NCI-H2081 treated with DMSO at 0.1 percent for 48 hours (cell line): ENCODE data around the gene ASCL1.

Experiments used
- DNase-seq: peaks from one replicate; lab custom pipeline; 2025; lab: John Stamatoyannopoulos, UW

The ASCL1 gene

GRCh38 chr12:102977945-102978706 is 20.7 kb downstream of the ASCL1 start:
- no peak for DNase-seq

- DNase-seq: no peak
These were observed 22.9 kb downstream of the ASCL1 start for GRCh38 chr12:102980350-102980749.

GRCh38 chr12:102990419-102990818 is 32.9 kb downstream of the ASCL1 start:
- DNase-seq: no peak

GRCh38 chr12:102992297-102992696 is 34.8 kb downstream of the ASCL1 start:
- no peak for DNase-seq

GRCh38 chr12:102992720-102993119 is 35.2 kb downstream of the ASCL1 start:
- DNase-seq: no peak

GRCh38 chr12:102993537-102993936 is 36.1 kb downstream of the ASCL1 start:
- no peak for DNase-seq

- no peak for DNase-seq
These were observed 37.9 kb downstream of the ASCL1 start for GRCh38 chr12:102995372-102995771.
